Neural crest cell (in vitro differentiated cells): ENCODE measurements around the gene PRRT1B. TPM values are rescaled to one million over a fixed set of nuclear protein-coding genes. Genes with fewer than 3 reads are reported as not detected.

ENCODE experiments used
- DNase-seq: peaks from one replicate; pipeline ENCODE4 v3.0.0; 2021; ENCODE audit warnings: low read depth, mixed read lengths, low spot score
- H3K27ac Mint-ChIP-seq: one replicate; pipeline ENCODE4 v1.8.0; 2021; ENCODE audit warnings: mild to moderate bottlenecking, mixed read lengths; ENCODE audit not compliant: unreplicated experiment
- H3K27me3 Mint-ChIP-seq: 2 replicates; pipeline ENCODE4 v1.8.0; 2021; ENCODE audit warnings: low read depth, mild to moderate bottlenecking, mixed read lengths
- H3K36me3 Mint-ChIP-seq: 2 replicates; pipeline ENCODE4 v1.8.0; 2021; ENCODE audit warnings: low read depth, mild to moderate bottlenecking, mixed read lengths
- H3K4me1 Mint-ChIP-seq: 2 replicates; pipeline ENCODE4 v1.8.0; 2021; ENCODE audit warnings: mixed read lengths
- H3K4me3 Mint-ChIP-seq: one replicate; pipeline ENCODE4 v1.8.0; 2021; ENCODE audit warnings: mild to moderate bottlenecking, mixed read lengths
- H3K9me3 Mint-ChIP-seq: 2 replicates; pipeline ENCODE4 v1.8.0; 2021; ENCODE audit warnings: mixed read lengths
- total RNA-seq: library from RNA; stranded (reverse); gene quantifications from 2 replicates; pipeline ENCODE4 v1.2.1, GENCODE V29; 2021
- TF ChIP-seq, protein P1 (sequence below): fragments of 200-600 bp; sonication (generic); conservative IDR thresholded peaks from 2 replicates; pipeline ENCODE4 v1.5.0; 2021; ENCODE audit warnings: antibody characterized with exemption, mild to moderate bottlenecking

The PRRT1B gene
- total RNA-seq, 1 donor from 2014 or later = not detected

DNA sequence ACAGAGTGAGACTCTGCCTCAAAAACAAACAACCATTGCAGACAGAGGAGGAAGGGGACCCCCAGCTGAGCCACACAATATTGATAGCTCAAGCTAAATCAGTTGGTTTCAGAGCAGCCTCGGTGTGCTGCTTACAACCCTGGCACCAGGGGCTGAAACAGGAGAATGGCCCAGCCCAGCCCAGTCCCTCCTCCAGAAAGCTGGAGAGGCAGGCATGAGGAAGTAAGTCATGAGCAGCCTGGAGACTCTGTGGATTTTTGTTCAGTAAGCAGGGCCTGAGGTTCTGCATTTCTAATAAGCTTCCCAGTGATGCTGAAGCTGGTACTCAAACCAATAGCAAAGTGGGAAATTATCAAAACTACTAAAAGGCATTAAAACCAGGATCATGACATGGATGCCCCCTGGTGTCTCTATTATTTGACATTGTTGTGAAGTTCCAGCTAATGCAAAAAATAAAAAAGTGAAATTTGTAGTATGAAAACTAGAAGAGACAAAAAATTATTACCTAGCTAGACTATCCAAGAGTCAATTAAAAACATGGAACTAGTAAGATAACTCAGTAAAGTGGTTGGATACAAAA is 14.2 kb downstream of the PRRT1B start:
- H3K4me1 Mint-ChIP-seq = no peaks in the 10 kb centered on the region
- H3K9me3 Mint-ChIP-seq = peaks cover 8% of the 10 kb centered on the region
- DNase-seq = no peak
- peaks cover 3% of the 10 kb centered on the region for H3K36me3 Mint-ChIP-seq
- no peak overlapping the region for H3K27ac Mint-ChIP-seq
- no peak overlapping the region for H3K4me3 Mint-ChIP-seq
- TF ChIP-seq, protein P1, sequence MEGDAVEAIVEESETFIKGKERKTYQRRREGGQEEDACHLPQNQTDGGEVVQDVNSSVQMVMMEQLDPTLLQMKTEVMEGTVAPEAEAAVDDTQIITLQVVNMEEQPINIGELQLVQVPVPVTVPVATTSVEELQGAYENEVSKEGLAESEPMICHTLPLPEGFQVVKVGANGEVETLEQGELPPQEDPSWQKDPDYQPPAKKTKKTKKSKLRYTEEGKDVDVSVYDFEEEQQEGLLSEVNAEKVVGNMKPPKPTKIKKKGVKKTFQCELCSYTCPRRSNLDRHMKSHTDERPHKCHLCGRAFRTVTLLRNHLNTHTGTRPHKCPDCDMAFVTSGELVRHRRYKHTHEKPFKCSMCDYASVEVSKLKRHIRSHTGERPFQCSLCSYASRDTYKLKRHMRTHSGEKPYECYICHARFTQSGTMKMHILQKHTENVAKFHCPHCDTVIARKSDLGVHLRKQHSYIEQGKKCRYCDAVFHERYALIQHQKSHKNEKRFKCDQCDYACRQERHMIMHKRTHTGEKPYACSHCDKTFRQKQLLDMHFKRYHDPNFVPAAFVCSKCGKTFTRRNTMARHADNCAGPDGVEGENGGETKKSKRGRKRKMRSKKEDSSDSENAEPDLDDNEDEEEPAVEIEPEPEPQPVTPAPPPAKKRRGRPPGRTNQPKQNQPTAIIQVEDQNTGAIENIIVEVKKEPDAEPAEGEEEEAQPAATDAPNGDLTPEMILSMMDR = no peak
- peaks cover 27% of the 10 kb centered on the region for H3K27me3 Mint-ChIP-seq

DNA sequence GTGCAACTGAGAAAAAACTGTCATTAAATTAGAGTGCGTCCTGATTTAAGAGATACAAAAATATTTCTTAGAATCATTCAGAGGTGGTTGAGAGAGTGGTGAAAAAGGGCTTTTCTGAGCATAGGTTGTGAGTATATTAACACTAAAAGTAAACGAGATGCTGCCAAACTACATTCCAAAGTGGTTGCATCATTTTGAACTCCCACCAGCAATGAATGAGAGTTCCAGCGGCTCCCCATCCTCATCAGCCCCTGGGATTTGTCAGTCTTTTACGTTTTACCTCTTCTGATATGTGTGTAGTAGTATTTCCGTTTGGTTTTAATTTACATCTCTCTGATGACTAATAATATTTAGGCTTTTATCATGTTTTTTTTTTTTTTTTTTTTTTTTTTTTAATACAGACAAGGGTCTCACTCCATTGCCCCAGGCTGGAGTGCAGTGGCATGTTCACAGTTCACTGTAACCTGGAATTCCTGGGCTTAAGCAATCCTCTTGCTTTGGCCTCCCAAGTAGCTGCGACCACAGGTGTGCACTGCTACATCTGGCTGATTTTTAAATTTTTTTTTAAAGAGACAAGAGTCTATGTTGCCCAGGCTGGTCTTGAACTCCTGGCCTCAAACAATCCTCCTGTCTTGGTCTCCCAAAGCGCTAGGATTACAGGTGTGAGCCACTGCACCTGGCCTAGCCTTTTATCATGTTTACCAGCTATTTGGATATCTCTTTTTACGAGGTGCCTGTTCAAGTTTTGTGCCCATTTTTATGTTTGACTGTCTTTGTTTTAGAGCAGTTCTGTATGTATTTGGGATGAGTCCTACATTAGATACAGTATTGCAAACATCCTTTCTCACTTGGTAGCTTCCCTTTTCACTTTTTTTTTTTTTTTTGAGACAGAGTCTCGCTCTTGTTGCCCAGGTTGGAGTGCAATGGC is 17.0 kb downstream of the PRRT1B start:
- Mint-ChIP-seq H3K4me1 (no peaks in the 10 kb centered on the region), H3K27ac (no peak overlapping the region), H3K9me3 (peaks cover 4% of the 10 kb centered on the region), H3K36me3 (peaks cover 3% of the 10 kb centered on the region), H3K27me3 (peaks cover 3% of the 10 kb centered on the region), H3K4me3 (no peak overlapping the region)
- no peak for DNase-seq
- TF ChIP-seq, protein P1 = no peak

DNA sequence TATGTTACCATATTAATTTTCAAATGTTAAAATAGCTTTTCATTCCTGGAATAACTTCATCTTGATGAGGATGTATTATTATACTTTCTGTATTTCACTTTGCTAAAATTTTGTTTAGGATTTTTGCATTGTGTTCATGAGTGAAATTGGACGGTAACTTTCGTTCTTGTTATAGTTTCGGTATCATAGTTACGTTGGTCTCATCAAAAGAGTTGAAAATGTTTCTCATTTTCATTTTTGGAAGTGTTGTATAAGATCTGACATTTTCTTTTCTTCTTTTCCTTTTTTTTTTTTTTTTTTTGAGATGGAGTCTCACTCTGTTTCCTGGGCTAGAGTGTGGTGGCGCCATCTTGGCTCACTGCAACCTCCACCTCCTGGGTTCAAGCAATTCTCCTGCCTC is 20.0 kb downstream of the PRRT1B start:
- Mint-ChIP-seq H3K27me3 (no peaks in the 10 kb centered on the region), H3K9me3 (peaks cover 3% of the 10 kb centered on the region), H3K4me3 (no peak overlapping the region), H3K36me3 (peaks cover 6% of the 10 kb centered on the region), H3K27ac (no peak overlapping the region), H3K4me1 (no peaks in the 10 kb centered on the region)
- DNase-seq = no peak
- TF ChIP-seq, protein P1 = no peak

DNA sequence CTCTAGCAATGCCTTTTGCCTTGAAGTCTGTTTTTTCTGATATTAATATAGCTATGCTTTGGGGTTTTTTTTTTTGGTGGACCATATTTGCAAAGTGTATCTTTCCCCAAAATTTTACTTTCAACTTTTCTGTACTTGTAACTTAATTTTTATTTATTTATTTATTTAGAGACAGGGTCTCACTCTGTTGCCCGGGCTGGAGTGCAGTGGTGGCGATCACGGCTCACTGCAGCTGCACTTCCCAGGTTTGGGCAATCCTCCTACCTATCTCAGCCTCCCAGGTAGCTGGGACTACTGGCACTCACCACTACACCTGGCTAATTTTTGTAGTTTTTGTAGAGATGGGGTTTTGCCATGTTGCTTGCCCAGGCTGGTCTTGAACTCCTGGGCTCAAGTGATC is 20.8 kb downstream of the PRRT1B start:
- TF ChIP-seq, protein P1 = no peak
- no peak for DNase-seq
- H3K27ac Mint-ChIP-seq = no peak overlapping the region
- H3K9me3 Mint-ChIP-seq = peaks cover 3% of the 10 kb centered on the region
- no peak overlapping the region for H3K4me3 Mint-ChIP-seq
- peaks cover 7% of the 10 kb centered on the region for H3K36me3 Mint-ChIP-seq
- H3K27me3 Mint-ChIP-seq = no peaks in the 10 kb centered on the region
- H3K4me1 Mint-ChIP-seq = no peaks in the 10 kb centered on the region

DNA sequence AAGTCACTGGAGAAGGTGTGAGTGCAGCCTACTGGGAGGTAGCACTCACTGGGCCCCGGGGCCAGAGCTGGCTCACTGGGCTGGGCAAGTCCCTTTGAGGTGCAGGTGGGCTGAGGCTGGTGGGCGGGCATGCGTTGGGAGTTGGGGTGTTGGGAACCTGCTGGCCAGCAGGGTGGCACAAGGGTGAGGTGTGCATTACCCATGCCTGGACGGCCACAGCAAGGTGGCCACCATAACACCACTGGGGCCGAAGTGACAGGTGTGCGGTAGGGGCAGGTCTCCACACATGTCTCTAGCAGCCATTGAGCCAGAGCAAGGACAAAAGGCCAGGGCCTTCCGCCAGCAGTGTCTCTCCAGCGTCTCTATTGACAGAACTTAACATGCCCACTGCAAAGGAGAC is 22.6 kb downstream of the PRRT1B start:
- Mint-ChIP-seq H3K9me3 (no peaks in the 10 kb centered on the region), H3K27ac (no peak overlapping the region), H3K27me3 (no peaks in the 10 kb centered on the region), H3K4me1 (no peaks in the 10 kb centered on the region), H3K36me3 (peaks cover 8% of the 10 kb centered on the region), H3K4me3 (no peak overlapping the region)
- TF ChIP-seq, protein P1 = no peak
- no peak for DNase-seq
